Gastrocnemius medialis (tissue), 4 donors: ENCODE results near the gene MALL.
"Not testable (repeated sequence)": the region's sequence is repeated elsewhere in the genome, so short reads cannot be mapped to it uniquely, and the experiment has no call there.

Experiments
- CTCF ChIP-seq, 5 experiments: fragments of 450-650 bp in 3 of 5; fragments of 200-600 bp in 2 of 5; sonication (generic) in 2 of 5; IDR thresholded peaks in 4 of 5; conservative IDR thresholded peaks in 1 of 5; 1 replicate in 4 of 5; 2 replicates in 1 of 5; pipeline ENCODE4 v1.5.1; 2016 to 2019; ENCODE audit warnings: antibody characterized with exemption in 5 of 5, mild to moderate bottlenecking in 3 of 5, moderate library complexity in 3 of 5
- POLR2A ChIP-seq, 2 donors: fragments of 450-650 bp; IDR thresholded peaks; one replicate each; pipeline ENCODE4 v1.6.1; 2017; ENCODE audit warnings: antibody characterized with exemption in 2 of 2, mild to moderate bottlenecking in 2 of 2, moderate library complexity in 2 of 2

- not testable (repeated sequence) for TF ChIP-seq CTCF (IDR thresholded peaks at IDR 0.05 in 4 of 5, conservative IDR thresholded peaks at IDR 0.05 in 1 of 5); POLR2A (IDR thresholded peaks at IDR 0.05)
These were observed 65.9 kb downstream of the MALL start for GRCh38 chr2:110049769-110050168.
